Stimulated activated CD8-positive, alpha-beta memory T cell treated with anti-CD3 and anti-CD28 coated beads, Interleukin-4, amount 100 ng/mL, for 24 hours (primary cell): ENCODE measurements around the gene GLP2R.

Experiments used
- DNase-seq: peaks from one replicate; pipeline ENCODE4 v3.0.0-alpha.2; 2020; ENCODE audit warnings: low read depth

GLP2R gene

GRCh38 chr17:9922012-9922848, 96.5 kb downstream of the GLP2R start:
- no peak for DNase-seq

DNA sequence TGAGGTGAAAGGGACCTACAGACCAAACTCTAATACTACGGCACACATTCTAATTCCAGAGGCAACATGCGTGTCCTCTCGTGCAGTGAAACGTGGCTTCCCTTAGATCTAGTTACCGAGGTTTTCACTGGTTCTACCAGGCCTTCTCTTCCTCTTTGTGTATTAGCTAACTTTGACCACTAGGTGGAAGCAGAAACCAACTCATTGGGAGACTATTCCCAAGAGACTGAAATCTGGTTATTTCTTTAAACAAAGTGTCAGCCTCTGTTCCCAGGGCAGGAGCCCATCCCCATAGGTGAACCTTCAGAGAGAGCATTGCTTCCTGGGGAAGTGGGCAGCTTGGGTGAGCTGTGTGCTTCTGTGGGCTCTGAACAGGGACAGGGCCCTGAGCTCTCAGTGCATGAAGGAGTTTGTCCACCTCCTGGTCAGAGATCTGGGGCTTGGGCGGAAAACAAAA, 99.0 kb downstream of the GLP2R start:
- no peak for DNase-seq

DNA sequence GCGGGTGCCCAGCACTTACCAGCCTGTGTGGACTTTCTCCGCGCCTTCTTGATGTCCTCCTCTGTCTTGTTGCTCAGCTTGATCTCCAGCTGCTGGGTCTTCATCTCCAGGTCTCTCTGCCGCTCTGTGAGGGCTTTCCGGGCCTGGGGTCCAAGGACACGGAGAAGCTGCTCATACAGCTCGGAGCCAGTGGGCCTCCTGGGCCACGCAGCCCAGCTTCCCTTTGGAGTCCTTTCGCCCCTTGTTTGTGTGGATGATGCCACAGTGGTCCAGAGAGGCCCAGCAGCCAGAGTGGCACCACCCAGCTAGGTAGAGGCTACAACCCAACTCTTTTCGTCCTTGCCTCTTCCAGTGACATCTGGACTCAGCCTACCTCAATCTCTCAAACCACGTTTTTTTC, 99.7 kb downstream of the GLP2R start:
- DNase-seq: no peak

DNA sequence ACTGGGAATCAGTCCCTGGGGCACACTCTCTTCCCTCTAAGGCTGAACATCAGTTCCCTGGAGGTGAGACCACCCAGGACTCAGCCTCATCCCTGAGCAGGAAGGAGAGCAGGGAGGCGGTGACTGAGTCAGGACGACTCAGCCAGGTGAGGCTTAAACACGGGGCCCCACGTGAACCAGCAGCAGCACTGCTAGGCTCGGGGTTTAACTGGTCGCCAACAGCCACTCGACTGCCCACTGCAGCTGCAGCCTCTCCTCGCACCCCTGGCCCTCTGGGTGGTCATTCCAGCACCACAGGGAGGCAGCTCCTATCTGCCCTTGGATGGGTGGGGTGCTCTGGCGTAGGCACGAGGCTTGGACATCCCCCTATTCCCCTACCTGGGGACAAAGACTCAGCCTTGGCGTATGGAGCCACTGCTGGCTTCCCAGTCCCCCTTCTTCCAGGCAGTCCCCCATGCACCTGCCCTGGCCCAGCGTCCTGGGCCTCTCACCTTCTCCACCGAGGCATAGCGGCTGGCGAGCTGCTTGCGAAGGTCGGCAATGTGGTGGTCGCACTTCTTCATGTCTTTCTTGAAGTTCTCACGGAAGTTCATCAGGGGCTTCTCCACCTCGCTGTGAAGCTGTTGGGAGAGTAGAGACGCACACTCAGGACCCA, 100.6 kb downstream of the GLP2R start:
- DNase-seq: no peak

DNA sequence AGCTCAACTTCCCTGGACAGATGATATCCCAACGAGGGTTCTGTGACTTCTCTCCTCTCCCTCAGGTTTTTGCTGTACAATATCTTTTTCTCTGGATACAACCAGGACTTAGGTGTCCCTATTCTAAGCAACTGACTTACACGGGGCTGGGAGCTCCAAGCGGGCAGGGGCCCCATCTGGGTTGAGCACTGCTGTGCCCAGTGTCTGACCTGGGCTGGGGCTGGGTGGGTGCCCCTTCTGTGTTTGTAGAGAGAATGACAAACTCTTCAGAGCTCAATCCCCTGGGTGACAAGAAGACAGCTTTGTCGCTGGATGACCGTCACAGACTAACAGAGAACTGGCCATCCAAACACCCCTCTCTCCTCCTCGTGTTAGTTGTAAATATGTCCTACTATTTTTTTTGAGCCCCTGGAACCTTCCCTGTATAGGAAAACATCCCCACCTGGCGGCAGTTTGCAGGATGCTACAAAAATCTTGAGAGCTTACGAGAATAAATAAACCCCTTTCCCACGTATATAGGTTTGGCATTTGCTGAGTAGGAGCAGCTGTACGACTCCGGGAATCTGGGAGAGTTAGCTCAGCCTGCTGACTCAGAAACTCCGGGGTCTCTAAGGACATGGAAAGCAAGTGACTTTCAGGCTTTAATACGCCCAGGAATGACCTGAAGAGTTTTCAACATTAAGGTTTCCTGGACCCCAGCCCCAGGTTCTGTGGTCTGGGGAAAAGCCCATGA, 103.0 kb downstream of the GLP2R start:
- DNase-seq: no peak

GRCh38 chr17:9929871-9930270, 104.1 kb downstream of the GLP2R start:
- no peak for DNase-seq

DNA sequence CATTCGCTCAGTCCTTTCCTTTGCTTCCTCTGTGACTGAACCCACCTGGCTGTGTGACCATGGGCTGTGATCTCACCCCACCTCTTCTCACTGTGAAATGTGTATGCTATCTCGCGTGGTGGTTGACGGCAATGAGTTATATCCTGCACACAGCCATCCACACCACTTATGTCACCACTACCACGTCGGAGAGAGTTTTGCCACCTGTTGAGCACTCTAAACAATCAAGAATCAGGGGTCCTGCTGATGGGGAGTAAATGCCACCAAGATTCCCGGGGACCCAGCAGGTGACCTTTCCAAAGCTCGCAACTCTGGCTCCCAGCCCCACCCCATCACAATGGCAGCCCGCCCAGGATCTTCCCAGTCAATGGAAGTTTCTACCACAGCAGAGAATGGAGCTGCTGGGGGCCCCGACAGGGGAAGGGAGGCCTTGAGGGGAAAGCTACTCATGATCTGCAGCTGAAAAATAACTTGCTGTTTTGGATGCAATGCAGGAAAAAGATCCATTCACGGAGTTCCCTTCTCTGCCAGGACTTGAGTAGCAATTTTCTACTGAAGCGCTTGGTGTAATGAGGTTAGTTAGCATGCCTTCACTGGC, 105.5 kb downstream of the GLP2R start:
- DNase-seq: no peak

GRCh38 chr17:9932491-9932890, 106.8 kb downstream of the GLP2R start:
- no peak for DNase-seq

DNA sequence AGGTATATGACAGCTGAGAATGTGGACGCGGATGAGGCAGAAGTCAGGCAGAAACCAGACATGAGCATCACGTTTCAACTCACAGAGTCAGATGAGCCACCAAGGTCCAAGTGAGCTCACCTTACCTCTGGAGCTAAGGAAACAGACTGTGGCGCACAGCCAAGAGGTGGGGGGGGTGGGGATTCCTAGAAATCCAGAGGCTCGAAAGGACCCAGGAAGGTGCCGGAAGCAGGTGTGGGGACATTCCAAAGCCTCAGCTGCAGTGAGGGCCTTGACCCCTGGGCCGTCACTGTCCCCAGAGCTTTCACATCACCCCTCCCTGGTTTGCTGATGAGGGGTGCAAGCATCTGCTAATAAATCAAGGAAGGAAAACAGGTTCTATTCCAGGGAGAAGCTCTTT, 108.6 kb downstream of the GLP2R start:
- no peak for DNase-seq

DNA sequence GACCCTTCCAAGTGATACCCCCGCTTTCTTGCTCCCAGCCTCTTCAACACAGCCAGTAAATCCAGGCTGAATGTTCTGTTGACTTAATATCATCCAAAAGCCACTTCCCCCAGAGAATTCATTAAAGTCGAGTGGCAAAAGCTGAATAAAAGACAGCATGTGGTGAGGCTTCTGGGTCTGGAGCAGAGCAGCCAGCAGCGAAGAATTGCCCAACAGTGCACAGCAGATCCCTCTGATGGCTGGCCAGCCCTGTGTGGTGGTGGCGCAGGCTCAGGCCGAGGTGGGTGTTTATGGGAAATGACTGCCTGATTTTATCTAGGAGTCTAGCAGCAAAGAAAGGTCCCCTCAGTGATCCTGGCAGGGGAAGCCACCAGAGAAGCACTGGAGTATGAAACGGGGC, 109.7 kb downstream of the GLP2R start:
- DNase-seq: no peak

DNA sequence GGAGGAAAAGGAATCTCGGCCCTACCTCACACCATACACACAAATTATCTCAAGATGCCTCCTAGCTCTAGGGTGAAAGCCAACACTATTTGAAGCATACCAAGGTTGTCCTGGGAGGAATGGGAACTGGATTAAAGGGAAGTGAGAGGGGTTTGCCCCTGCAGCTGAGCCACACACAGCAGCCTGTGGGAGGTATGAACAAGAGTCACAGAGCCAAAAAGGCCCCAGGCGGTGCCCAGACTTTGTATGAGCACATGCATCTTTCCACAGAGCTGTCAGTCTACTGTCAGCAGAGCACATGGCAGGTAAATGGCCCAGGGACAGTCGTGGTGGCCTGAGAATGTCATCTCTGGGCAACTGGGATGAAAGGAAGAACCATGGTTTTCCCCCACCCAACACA, 110.4 kb downstream of the GLP2R start:
- DNase-seq: no peak

DNA sequence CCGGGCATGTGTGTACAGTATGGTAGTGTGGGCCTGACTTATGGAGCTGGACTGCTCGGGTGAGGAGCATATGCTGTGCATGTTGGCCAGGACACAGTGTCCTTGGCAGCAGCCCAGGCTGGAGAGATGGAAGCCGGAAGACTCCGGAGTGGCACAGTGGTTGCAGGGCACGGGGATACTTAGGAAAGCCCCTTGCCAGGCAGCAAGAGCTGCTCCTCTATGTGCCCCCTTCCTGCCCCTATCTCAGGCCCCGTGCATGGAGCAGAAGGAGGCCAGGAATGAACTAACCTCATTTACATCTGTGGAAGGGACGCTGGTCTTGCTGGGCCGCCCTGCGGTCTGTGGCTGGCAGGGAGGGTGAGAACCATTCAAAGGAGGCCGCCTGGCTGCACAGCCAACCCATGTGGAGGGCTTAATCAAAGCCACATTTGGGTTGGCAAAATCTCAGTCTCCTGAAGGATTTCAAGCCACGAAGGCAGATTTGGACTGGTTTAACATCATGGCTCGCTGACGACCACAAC, 111.6 kb downstream of the GLP2R start:
- DNase-seq: no peak

DNA sequence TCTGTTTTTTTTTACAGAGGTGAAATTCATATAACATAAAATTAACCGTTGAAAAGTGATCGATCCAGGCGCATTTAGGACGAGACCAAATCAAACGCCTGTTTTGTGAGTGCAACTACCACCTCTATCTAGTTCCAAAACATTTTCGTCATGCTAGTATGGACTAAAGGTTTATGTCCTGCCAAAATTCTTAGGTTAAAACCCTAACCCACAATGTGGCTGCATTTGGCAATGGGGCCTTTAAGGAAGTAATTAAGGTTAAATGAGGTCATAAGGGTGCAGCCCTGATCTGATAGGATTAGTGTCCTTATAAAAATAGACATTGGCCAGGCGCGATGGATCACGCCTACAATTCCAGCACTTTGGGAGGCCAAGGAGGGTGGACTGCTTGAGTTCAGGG, 112.2 kb downstream of the GLP2R start:
- no peak for DNase-seq

GRCh38 chr17:9938764-9939163, 113.0 kb downstream of the GLP2R start:
- DNase-seq: no peak

DNA sequence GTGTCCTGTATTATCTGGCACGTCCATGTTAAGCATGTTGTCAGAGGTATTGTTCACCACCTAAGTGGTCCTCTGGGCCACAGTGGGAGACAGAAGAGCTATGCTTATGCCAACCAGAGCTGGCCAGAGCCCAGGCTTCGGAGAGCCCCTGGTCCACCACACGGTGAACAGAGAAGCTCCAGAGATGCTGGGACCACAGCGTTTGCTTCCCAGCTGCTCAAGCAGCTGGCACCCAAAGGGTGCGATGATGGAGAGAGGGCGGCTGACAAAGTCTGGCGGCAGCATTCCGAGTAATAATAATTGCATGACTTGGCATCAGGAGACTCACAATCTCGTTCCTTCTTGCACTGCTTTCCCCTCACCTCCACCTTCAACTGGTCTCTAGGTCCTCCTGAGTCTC, 115.1 kb downstream of the GLP2R start:
- no peak for DNase-seq

GRCh38 chr17:9941305-9941704, 115.6 kb downstream of the GLP2R start:
- no peak for DNase-seq
